Measurements from ENCODE around the gene USP9X. TPM values are rescaled to one million over a fixed set of nuclear protein-coding genes. Genes with fewer than 3 reads are reported as not detected.

The USP9X gene
- polyA plus RNA-seq, 1 of the 3 experiments (the other 2 are of a cell fraction) = 13.2 TPM

DNA sequence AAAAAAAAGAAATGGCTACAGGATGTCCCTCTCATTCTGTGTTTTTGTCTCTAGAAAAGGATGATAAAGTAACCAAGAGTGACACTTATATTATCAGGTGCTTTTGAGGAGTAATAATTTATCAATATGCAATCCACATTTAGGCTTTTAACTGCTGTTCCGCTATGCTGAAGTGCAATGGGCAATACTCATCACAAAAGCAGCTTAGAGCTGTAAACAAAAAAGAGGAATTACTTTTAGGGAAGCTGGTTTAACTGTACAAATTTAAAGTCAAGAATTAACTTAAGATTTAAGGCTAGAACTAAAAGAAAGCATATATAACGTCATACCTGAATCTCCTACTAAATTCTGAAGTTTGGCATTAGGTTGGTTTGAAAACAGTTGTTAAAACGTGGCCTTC, 155.3 kb downstream of the USP9X start:
- Histone ChIP-seq H3K9ac (no peak overlapping the region), H3K9me2 (no peaks in the 10 kb centered on the region), H3K4me1 (ENCODE audit: control insufficient read depth in 1 of 2, insufficient read depth in 2 of 2, low read depth in 1 of 2, low read length in 1 of 2) (peaks cover 0 to 5% of the 10 kb centered on the region in 2 experiments; a peak in 1 of 4 replicates), H4K20me1 (ENCODE audit: insufficient read depth) (no peaks in the 10 kb centered on the region), H3K27ac (ENCODE audit: low read depth in 2 of 2, low read length in 1 of 2) (no peak overlapping the region), H3K79me2 (ENCODE audit: insufficient read depth) (no peaks in the 10 kb centered on the region), H2AFZ (ENCODE audit: low read depth) (no peak overlapping the region), H3K36me3 (replicated peaks in 1 of 2; ENCODE audit: control insufficient read depth in 1 of 2, insufficient read depth in 2 of 2, low read length in 1 of 2) (peaks cover 0 to 6% of the 10 kb centered on the region in 2 experiments), H3F3A (replicated peaks; ENCODE audit: insufficient read depth) (peaks cover 23% of the 10 kb centered on the region), H3K4me2 (no peak overlapping the region), H3K27me3 (ENCODE audit: insufficient read depth) (no peaks in the 10 kb centered on the region), H3K9me3 (no peaks in the 10 kb centered on the region), H3K4me3 (ENCODE audit: low read depth in 2 of 2, low read length in 1 of 2) (no peak overlapping the region)
- ChIA-PET CTCF (no interaction called here), POLR2A (no interaction called here)
- TF ChIP-seq RFX5 (IDR thresholded peaks at IDR 0.05; ENCODE audit: low read length) (no peak), CHD2 (IDR thresholded peaks at IDR 0.05; ENCODE audit: low read length, partially characterized antibody) (no peak)
- no peak for DNase-seq
- 83% methylated on average over 3 of the region's 3 CpGs for WGBS (ENCODE audit: low lambda C conversion rate)

DNA sequence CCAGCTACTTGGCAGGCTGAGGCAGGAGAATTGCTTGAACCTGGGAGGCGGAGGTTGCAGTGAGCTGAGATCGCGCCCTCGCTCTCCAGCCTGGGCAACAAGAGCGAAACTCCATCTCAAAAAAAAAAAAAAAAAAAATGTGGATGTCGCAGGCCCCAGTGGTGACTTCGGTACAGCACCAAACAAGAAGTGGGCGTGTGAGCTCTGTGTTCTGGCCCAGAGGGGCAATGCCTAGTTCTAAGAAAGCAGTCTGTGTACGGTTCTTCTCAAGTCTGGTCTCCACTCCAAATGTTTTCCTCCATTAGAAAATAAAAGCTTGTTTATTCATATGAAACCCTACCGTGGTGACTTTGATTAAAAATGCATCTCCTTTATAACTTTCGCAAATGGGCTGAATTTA, 156.7 kb downstream of the USP9X start:
- whole genome bisulfite sequencing (ENCODE audit: low lambda C conversion rate) = 90% methylated on average over 11 of the region's 11 CpGs
- CTCF ChIA-PET = interaction anchor here (0.8 to 1.6 kb wide), 3 partner anchors 10 to 104 kb away, joined by 3 to 13 read pairs (median 3); no protein-coding TSS in a partner anchor
- TF ChIP-seq, protein P1, sequence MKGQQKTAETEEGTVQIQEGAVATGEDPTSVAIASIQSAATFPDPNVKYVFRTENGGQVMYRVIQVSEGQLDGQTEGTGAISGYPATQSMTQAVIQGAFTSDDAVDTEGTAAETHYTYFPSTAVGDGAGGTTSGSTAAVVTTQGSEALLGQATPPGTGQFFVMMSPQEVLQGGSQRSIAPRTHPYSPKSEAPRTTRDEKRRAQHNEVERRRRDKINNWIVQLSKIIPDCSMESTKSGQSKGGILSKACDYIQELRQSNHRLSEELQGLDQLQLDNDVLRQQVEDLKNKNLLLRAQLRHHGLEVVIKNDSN (IDR thresholded peaks at IDR 0.05; ENCODE audit: borderline replicate concordance, low read depth) = no peak
- TF ChIP-seq TAF1 (IDR thresholded peaks at IDR 0.05; ENCODE audit: borderline replicate concordance, low read depth, low read length) = no peak
- TF ChIP-seq TEAD4 (IDR thresholded peaks at IDR 0.05; ENCODE audit: borderline replicate concordance, insufficient read depth) = no peak
- TF ChIP-seq FOXJ3 (CRISPR knock-in tag; IDR thresholded peaks at IDR 0.05) = no peak
- no peak for TF ChIP-seq RXRA (IDR thresholded peaks at IDR 0.05; ENCODE audit: borderline replicate concordance, low read depth)
- TF ChIP-seq, protein P2, sequence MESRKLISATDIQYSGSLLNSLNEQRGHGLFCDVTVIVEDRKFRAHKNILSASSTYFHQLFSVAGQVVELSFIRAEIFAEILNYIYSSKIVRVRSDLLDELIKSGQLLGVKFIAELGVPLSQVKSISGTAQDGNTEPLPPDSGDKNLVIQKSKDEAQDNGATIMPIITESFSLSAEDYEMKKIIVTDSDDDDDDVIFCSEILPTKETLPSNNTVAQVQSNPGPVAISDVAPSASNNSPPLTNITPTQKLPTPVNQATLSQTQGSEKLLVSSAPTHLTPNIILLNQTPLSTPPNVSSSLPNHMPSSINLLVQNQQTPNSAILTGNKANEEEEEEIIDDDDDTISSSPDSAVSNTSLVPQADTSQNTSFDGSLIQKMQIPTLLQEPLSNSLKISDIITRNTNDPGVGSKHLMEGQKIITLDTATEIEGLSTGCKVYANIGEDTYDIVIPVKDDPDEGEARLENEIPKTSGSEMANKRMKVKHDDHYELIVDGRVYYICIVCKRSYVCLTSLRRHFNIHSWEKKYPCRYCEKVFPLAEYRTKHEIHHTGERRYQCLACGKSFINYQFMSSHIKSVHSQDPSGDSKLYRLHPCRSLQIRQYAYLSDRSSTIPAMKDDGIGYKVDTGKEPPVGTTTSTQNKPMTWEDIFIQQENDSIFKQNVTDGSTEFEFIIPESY (IDR thresholded peaks at IDR 0.05; ENCODE audit: borderline replicate concordance, low read depth) = no peak
- TF ChIP-seq, protein P3, sequence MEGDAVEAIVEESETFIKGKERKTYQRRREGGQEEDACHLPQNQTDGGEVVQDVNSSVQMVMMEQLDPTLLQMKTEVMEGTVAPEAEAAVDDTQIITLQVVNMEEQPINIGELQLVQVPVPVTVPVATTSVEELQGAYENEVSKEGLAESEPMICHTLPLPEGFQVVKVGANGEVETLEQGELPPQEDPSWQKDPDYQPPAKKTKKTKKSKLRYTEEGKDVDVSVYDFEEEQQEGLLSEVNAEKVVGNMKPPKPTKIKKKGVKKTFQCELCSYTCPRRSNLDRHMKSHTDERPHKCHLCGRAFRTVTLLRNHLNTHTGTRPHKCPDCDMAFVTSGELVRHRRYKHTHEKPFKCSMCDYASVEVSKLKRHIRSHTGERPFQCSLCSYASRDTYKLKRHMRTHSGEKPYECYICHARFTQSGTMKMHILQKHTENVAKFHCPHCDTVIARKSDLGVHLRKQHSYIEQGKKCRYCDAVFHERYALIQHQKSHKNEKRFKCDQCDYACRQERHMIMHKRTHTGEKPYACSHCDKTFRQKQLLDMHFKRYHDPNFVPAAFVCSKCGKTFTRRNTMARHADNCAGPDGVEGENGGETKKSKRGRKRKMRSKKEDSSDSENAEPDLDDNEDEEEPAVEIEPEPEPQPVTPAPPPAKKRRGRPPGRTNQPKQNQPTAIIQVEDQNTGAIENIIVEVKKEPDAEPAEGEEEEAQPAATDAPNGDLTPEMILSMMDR (IDR thresholded peaks at IDR 0.05) = no peak
- TF ChIP-seq, protein P4, sequence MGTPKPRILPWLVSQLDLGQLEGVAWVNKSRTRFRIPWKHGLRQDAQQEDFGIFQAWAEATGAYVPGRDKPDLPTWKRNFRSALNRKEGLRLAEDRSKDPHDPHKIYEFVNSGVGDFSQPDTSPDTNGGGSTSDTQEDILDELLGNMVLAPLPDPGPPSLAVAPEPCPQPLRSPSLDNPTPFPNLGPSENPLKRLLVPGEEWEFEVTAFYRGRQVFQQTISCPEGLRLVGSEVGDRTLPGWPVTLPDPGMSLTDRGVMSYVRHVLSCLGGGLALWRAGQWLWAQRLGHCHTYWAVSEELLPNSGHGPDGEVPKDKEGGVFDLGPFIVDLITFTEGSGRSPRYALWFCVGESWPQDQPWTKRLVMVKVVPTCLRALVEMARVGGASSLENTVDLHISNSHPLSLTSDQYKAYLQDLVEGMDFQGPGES (IDR thresholded peaks at IDR 0.05; ENCODE audit: low read depth, low read length) = no peak
- no peak for TF ChIP-seq POLR2AphosphoS5 (IDR thresholded peaks at IDR 0.05; ENCODE audit: low read depth, low read length)
- TF ChIP-seq, protein P5, sequence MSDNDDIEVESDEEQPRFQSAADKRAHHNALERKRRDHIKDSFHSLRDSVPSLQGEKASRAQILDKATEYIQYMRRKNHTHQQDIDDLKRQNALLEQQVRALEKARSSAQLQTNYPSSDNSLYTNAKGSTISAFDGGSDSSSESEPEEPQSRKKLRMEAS (IDR thresholded peaks at IDR 0.05; ENCODE audit: low read depth) = no peak
- no peak for TF ChIP-seq SMC3 (IDR thresholded peaks at IDR 0.05; ENCODE audit: low read depth, low read length)
- no peak for TF ChIP-seq GATA2 (CRISPR knock-in tag; IDR thresholded peaks at IDR 0.05)
- no peak for TF ChIP-seq FOSL2 (IDR thresholded peaks at IDR 0.05; ENCODE audit: borderline replicate concordance, low read depth)
- no peak for TF ChIP-seq NFIC (IDR thresholded peaks at IDR 0.05; ENCODE audit: borderline replicate concordance)
- TF ChIP-seq, protein P6, sequence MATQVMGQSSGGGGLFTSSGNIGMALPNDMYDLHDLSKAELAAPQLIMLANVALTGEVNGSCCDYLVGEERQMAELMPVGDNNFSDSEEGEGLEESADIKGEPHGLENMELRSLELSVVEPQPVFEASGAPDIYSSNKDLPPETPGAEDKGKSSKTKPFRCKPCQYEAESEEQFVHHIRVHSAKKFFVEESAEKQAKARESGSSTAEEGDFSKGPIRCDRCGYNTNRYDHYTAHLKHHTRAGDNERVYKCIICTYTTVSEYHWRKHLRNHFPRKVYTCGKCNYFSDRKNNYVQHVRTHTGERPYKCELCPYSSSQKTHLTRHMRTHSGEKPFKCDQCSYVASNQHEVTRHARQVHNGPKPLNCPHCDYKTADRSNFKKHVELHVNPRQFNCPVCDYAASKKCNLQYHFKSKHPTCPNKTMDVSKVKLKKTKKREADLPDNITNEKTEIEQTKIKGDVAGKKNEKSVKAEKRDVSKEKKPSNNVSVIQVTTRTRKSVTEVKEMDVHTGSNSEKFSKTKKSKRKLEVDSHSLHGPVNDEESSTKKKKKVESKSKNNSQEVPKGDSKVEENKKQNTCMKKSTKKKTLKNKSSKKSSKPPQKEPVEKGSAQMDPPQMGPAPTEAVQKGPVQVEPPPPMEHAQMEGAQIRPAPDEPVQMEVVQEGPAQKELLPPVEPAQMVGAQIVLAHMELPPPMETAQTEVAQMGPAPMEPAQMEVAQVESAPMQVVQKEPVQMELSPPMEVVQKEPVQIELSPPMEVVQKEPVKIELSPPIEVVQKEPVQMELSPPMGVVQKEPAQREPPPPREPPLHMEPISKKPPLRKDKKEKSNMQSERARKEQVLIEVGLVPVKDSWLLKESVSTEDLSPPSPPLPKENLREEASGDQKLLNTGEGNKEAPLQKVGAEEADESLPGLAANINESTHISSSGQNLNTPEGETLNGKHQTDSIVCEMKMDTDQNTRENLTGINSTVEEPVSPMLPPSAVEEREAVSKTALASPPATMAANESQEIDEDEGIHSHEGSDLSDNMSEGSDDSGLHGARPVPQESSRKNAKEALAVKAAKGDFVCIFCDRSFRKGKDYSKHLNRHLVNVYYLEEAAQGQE (IDR thresholded peaks at IDR 0.05; ENCODE audit: low read depth, low read length) = no peak
- no peak for TF ChIP-seq RCOR1 (IDR thresholded peaks at IDR 0.05; ENCODE audit: low read length)

More for the DNA sequence above, 156.7 kb downstream of the USP9X start:
- H3K9me3 ChIP-seq = no peaks in the 10 kb centered on the region
- H3K9ac ChIP-seq = no peak overlapping the region
- no peaks in the 10 kb centered on the region for H3K4me1 ChIP-seq (ENCODE audit: control insufficient read depth in 1 of 2, insufficient read depth in 2 of 2, low read depth in 1 of 2, low read length in 1 of 2)
- H3K27me3 ChIP-seq (ENCODE audit: insufficient read depth) = no peaks in the 10 kb centered on the region
- H3F3A ChIP-seq (replicated peaks; ENCODE audit: insufficient read depth) = peaks cover 16% of the 10 kb centered on the region
- H3K36me3 ChIP-seq (replicated peaks in 1 of 2; ENCODE audit: control insufficient read depth in 1 of 2, insufficient read depth in 2 of 2, low read length in 1 of 2) = no peaks in the 10 kb centered on the region
- no peak overlapping the region for H2AFZ ChIP-seq (ENCODE audit: low read depth)
- DNase-seq = no peak
- H3K27ac ChIP-seq (ENCODE audit: low read depth in 2 of 2, low read length in 1 of 2) = no peak overlapping the region
- POLR2A ChIA-PET = interaction anchor here (0.7 kb wide), 1 partner anchor 18 kb away, joined by 4 read pairs; no protein-coding TSS in a partner anchor
- H3K79me2 ChIP-seq (ENCODE audit: insufficient read depth) = no peaks in the 10 kb centered on the region
- no peak overlapping the region for H3K4me2 ChIP-seq
- no peak overlapping the region for H3K4me3 ChIP-seq (ENCODE audit: low read depth in 2 of 2, low read length in 1 of 2)
- no peaks in the 10 kb centered on the region for H3K9me2 ChIP-seq
- H4K20me1 ChIP-seq (ENCODE audit: insufficient read depth) = no peaks in the 10 kb centered on the region

Data from SK-N-SH (cell line).